Right kidney (tissue), 1 donor: Measurements from ENCODE around the gene PIR.

Experiments used
- DNase-seq: peaks from one replicate; pipeline ENCODE4 v3.0.0-alpha.2; 2016

Gene PIR

DNA sequence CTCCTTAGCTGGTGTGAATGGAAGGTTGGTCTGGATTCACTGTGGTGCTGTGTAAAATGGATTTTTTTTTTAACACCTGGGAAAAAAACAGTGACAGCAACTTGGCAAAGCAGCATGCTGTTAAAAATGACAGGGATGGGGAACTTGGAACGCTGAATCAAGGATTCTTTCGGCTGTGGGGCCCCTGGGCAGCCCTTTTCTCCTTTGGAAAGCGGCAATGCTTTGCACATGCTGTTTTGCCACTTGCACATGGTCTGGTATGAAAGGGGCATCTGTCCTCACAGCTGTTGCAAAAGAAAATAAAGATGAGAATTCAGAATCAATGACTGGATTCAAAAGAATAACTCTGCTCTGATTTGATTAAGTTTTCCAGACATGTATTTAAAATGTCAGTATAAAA is 147.2 kb downstream of the PIR start:
- DNase-seq: no peak

GRCh38 chrX:15344106-15344505 is 149.0 kb downstream of the PIR start:
- DNase-seq: no peak

DNA sequence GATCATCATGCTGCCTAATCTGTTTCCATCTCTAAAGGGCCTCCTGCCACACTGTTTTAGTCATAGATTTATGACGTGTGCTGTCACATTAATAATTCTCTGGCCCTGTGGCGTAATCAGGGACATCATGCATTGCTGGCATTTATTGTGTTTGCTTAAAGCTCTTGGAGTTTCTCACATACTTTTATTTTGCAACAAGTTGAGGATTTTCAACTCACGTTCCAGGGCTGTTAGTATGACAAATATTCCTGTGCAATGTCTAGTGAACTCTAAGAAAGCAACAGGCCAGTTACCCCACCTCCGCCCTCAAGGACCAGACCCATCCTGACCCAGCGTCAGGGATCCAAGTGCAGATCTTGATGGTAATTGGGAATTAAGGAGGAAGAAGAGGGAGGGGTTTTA is 150.1 kb downstream of the PIR start:
- no peak for DNase-seq

DNA sequence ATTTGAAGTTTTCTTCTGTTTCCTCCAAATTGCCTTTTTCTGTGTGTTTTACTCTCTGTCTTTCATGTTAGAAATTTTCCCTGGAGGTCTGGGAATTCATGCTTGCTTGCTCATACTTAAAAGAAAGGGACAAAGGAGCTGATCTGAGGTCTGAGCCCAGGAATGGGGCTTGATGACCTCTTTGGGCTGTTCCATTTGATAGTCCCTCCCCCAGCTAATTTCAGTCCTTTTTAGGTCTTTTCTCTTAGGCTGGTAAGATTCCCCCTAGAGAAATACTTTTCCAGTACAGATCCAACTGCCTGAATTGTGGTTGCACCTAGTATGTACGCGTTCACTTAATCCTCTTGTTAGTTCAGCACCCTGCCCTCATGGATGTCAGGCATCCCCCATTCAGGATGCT is 152.3 kb downstream of the PIR start:
- no peak for DNase-seq

GRCh38 chrX:15336023-15336413 is 157.1 kb downstream of the PIR start:
- no peak for DNase-seq

DNA sequence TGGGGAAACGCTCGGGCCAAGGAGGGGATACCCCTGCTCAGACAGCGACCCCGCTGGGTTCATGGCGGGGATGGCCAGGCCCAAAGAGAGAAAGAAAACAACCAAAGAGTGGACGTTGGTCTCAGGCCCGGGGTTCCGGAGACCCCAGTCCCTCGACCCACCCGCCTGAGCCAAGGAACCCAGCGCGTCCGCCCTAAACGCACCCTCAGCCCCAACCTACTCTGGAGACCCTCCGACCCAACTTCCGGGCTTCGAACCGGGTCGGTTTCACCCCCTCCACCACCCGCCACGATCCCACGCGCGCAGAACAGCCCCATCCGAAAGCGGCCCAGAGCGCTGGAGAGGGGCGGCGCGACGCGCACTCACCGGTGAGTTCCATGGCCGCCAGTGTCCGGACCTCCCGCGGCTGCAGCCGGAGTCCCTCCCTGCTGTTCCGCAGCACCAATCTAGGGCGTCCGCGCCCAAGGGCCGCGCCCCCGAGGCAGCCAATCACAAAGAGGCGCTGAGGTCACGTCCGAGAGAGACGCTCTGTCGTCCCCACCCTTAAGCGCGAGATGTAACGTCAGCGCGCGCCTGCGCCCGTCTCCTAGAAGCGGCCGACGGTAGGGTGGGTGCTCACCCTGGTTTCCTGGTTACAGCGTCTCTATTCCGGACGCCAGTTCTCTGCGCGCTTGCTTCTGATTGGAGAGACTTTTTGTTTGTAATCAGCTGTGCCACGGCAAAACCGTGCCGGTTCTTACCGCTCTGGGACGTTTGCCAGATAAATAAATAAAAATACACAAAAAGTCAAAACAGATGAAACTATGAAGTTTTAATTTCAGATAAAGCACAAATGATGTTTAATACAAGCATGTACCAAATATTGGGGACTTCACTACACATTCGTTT is 157.8 kb downstream of the PIR start, which contains the start of gene PIGA:
Gene PIGA (minus strand): TSS at position 389 of the 888 bp plus-strand sequence. CDS start 3,593 bp downstream, outside the sequence.
- peak; percentile 74 for DNase-seq
